Liver (tissue), 9 donors: ENCODE data around the gene NLRP10. TPM values are rescaled to one million over a fixed set of nuclear protein-coding genes. Genes with fewer than 3 reads are reported as not detected.

Experiments used
- DNase-seq: peaks from one replicate; pipeline ENCODE4 v3.0.0-alpha.2; 2017; ENCODE audit warnings: low spot score
- H3K27ac ChIP-seq, 2 donors: one replicate each; pipeline ENCODE4 v1.7.0; 2013; ENCODE audit warnings: inconsistent platforms in 2 of 2, low read length in 2 of 2, control low read depth in 1 of 2, low read depth in 1 of 2, mild to moderate bottlenecking in 1 of 2
- H3K27me3 ChIP-seq, 4 donors: one replicate each; pipeline versions ENCODE4 v1.6.1 to v1.7.0; 2013; ENCODE audit warnings: low read length in 3 of 4, inconsistent platforms in 1 of 4, mild to moderate bottlenecking in 1 of 4, moderate library complexity in 1 of 4; ENCODE audit not compliant: control insufficient read depth in 4 of 4, insufficient read depth in 4 of 4
- H3K36me3 ChIP-seq, 4 donors: one replicate each; pipeline versions ENCODE4 v1.6.1 to v1.7.0; 2013; ENCODE audit warnings: low read length in 3 of 4, mild to moderate bottlenecking in 3 of 4, low read depth in 1 of 4, moderate library complexity in 1 of 4; ENCODE audit not compliant: control insufficient read depth in 4 of 4, insufficient read depth in 3 of 4
- H3K4me1 ChIP-seq, 4 donors: one replicate each; pipeline versions ENCODE4 v1.6.1 to v1.7.0; 2013; ENCODE audit warnings: low read length in 3 of 4, mild to moderate bottlenecking in 3 of 4, moderate library complexity in 1 of 4; ENCODE audit not compliant: control insufficient read depth in 4 of 4, insufficient read depth in 4 of 4
- H3K4me3 ChIP-seq, 3 donors: one replicate each; pipeline versions ENCODE4 v1.6.1 to v1.7.0; 2013; ENCODE audit warnings: low read length in 3 of 3, control low read depth in 1 of 3, low read depth in 1 of 3, mild to moderate bottlenecking in 1 of 3
- H3K9ac ChIP-seq, 2 donors: one replicate each; pipeline ENCODE4 v1.7.0; 2013; ENCODE audit warnings: low read length in 2 of 2, mild to moderate bottlenecking in 2 of 2, moderate library complexity in 2 of 2, control low read depth in 1 of 2, low read depth in 1 of 2
- H3K9me3 ChIP-seq, 4 donors: one replicate each; pipeline versions ENCODE4 v1.6.1 to v1.7.0; 2013; ENCODE audit warnings: low read length in 3 of 4; ENCODE audit not compliant: control insufficient read depth in 4 of 4
- ATF3 ChIP-seq: IDR thresholded peaks from 2 replicates; pipeline ENCODE4 v1.6.1; 2016; ENCODE audit warnings: antibody characterized with exemption
- CTCF ChIP-seq: fragments of 150-350 bp; IDR thresholded peaks from 2 replicates; pipeline ENCODE4 v1.5.1; 2017; ENCODE audit warnings: improper control_type of control experiment, low read depth, low read length; ENCODE audit not compliant: missing input control
- EGR1 ChIP-seq, 2 donors: IDR thresholded peaks; 2 replicates each; pipeline ENCODE4 v1.6.1; 2016 to 2018; ENCODE audit warnings: antibody characterized with exemption in 2 of 2, low read depth in 2 of 2
- FOXA2 ChIP-seq: IDR thresholded peaks from 2 replicates; pipeline ENCODE4 v1.6.1; 2016; ENCODE audit warnings: antibody characterized with exemption
- GABPA ChIP-seq, 2 donors: IDR thresholded peaks in 1 of 2; conservative IDR thresholded peaks in 1 of 2; 2 replicates each; pipeline ENCODE4 v1.6.1; 2016; ENCODE audit warnings: antibody characterized with exemption in 2 of 2, mild to moderate bottlenecking in 1 of 2, moderate library complexity in 1 of 2
- HNF4A ChIP-seq, 2 donors: conservative IDR thresholded peaks; 2 replicates each; pipeline ENCODE4 v1.6.1; 2016; ENCODE audit warnings: antibody characterized with exemption in 2 of 2, mild to moderate bottlenecking in 2 of 2
- HNF4G ChIP-seq: IDR thresholded peaks from 2 replicates; pipeline ENCODE4 v1.6.1; 2016; ENCODE audit warnings: antibody characterized with exemption
- JUND ChIP-seq, 2 donors: IDR thresholded peaks; 2 replicates each; pipeline ENCODE4 v1.6.1; 2016; ENCODE audit warnings: antibody characterized with exemption in 2 of 2
- MAX ChIP-seq: IDR thresholded peaks from 2 replicates; pipeline ENCODE4 v1.6.1; 2016; ENCODE audit warnings: antibody characterized with exemption
- NR2F2 ChIP-seq: IDR thresholded peaks from 2 replicates; pipeline ENCODE4 v1.6.1; 2016; ENCODE audit warnings: antibody characterized with exemption
- REST ChIP-seq: IDR thresholded peaks from 2 replicates; pipeline ENCODE4 v1.6.1; 2016; ENCODE audit warnings: antibody characterized with exemption, mild to moderate bottlenecking
- RXRA ChIP-seq, 2 donors: IDR thresholded peaks; 2 replicates each; pipeline ENCODE4 v1.6.1; 2017 to 2018; ENCODE audit warnings: antibody characterized with exemption in 2 of 2, mild to moderate bottlenecking in 1 of 2
- SP1 ChIP-seq: IDR thresholded peaks from 2 replicates; pipeline ENCODE4 v1.6.1; 2018; ENCODE audit warnings: antibody characterized with exemption, mild to moderate bottlenecking
- TAF1 ChIP-seq: conservative IDR thresholded peaks from 2 replicates; pipeline ENCODE4 v1.6.1; 2016; ENCODE audit warnings: antibody characterized with exemption, mild to moderate bottlenecking
- YY1 ChIP-seq: IDR thresholded peaks from 2 replicates; pipeline ENCODE4 v1.6.1; 2016; ENCODE audit warnings: antibody characterized with exemption, mild to moderate bottlenecking
- ZBTB33 ChIP-seq: IDR thresholded peaks from 2 replicates; pipeline ENCODE4 v1.6.1; 2016; ENCODE audit warnings: antibody characterized with exemption
- WGBS: extraction: QIAGEN DNeasy Blood & Tissue Kit; methylation state at CpG from one replicate; pipeline ENCODE4 v1.1.7; 2013; 5-methylcytosine and 5-hydroxymethylcytosine counted together
- polyA plus RNA-seq, 2 donors: library from polyadenylated mRNA; stranded (reverse) in 1 of 2; unstranded in 1 of 2; fragments of 200-250 nt in 1 of 2; fragments of >200 nt in 1 of 2; fragmentation: Nextera tagmentation in 1 of 2; extraction: Ambion mirVana in 1 of 2; gene quantifications; one replicate each; pipeline versions ENCODE4 v1.2.1 to v1.2.3, GENCODE V29; 2013 to 2015
- total RNA-seq, 2 donors: library from RNA; depleted of rRNA; stranded (reverse); fragments of >200 nt; gene quantifications; one replicate each; pipeline ENCODE4 v1.2.3, GENCODE V29; 2014
- donor health status: healthy.
- donor health status: healthy.
- donor health status: healthy.
- donor health status: healthy.
- donor health status: healthy.

NLRP10 gene
- total and polyA plus RNA-seq, 4 donors, result not detected

GRCh38 chr11:7941608-7942007 is 23.6 kb downstream of the NLRP10 start, which contains the start of gene OR10A3:
Gene OR10A3, minus strand, starts transcription at chr11:7941708. Its CDS starts 2,188 bp downstream, at chr11:7939520.
- Histone ChIP-seq H3K4me3 (no peak within 1 kb of the TSS), H3K27me3 (no peaks in the 10 kb centered on the region), H3K4me1 (no peaks in the 10 kb centered on the region), H3K27ac (no peak within 1 kb of the TSS), H3K9me3 (peaks cover 2 to 12% (median 11%) of the 10 kb centered on the region in 4 donors), H3K9ac (no peak within 1 kb of the TSS), H3K36me3 (no peaks in the 10 kb centered on the region)
- DNase-seq, result no peak
- WGBS, result 86% methylated on average over 2 of the region's 2 CpGs
- no peak for TF ChIP-seq GABPA (IDR thresholded peaks at IDR 0.05 in 1 of 2, conservative IDR thresholded peaks at IDR 0.05 in 1 of 2)
- TF ChIP-seq HNF4A (conservative IDR thresholded peaks at IDR 0.05), result no peak

- Histone ChIP-seq H3K9ac (no peak overlapping the region), H3K9me3 (peaks cover 2 to 12% (median 11%) of the 10 kb centered on the region in 4 donors), H3K4me3 (no peak overlapping the region), H3K27me3 (no peaks in the 10 kb centered on the region), H3K27ac (no peak overlapping the region), H3K36me3 (no peaks in the 10 kb centered on the region), H3K4me1 (no peaks in the 10 kb centered on the region)
- no peak for DNase-seq
- TF ChIP-seq HNF4G (no peak), EGR1 (IDR thresholded peaks at IDR 0.05; ENCODE audit: low read depth in 2 of 2) (no peak), RXRA (IDR thresholded peaks at IDR 0.05) (no peak), TAF1 (no peak), YY1 (no peak), MAX (no peak), CTCF (no peak), JUND (IDR thresholded peaks at IDR 0.05) (no peak), NR2F2 (no peak), ATF3 (no peak), HNF4A (conservative IDR thresholded peaks at IDR 0.05) (no peak), FOXA2 (no peak), SP1 (no peak)
- WGBS, result 57% methylated on average over 5 of the region's 5 CpGs
These were observed 24.1 kb downstream of the NLRP10 start for GRCh38 chr11:7941146-7941545.

- Histone ChIP-seq H3K9ac (no peak overlapping the region), H3K4me1 (no peaks in the 10 kb centered on the region), H3K9me3 (no peaks in the 10 kb centered on the region), H3K4me3 (no peak overlapping the region), H3K27me3 (no peaks in the 10 kb centered on the region), H3K27ac (no peak overlapping the region), H3K36me3 (no peaks in the 10 kb centered on the region)
- DNase-seq, result no peak
- WGBS, result 39% methylated on average over 1 of the region's 1 CpG
- TF ChIP-seq ZBTB33 (no peak), FOXA2 (no peak), HNF4G (no peak), REST (no peak)
These were observed 28.6 kb downstream of the NLRP10 start for GRCh38 chr11:7936615-7937014.
